Endometrial microvascular endothelial cells (primary cell): ENCODE results near the gene PRKAG2. TPM values are rescaled to one million over a fixed set of nuclear protein-coding genes. Genes with fewer than 3 reads are reported as not detected.

ENCODE experiments used
- in situ Hi-C: cut with HindIII; loops from 2 replicates; pipeline ENCODE4 v1.10.0; 2017; ENCODE audit warnings: low sequenced_read_pairs, low pct_unique_long_range_greater_than_20kb; ENCODE audit errors: inconsistent ontology term
- total RNA-seq: library from RNA; depleted of rRNA; stranded (reverse); fragments of >200 nt; gene quantifications from one replicate; pipeline ENCODE4 v1.2.3, GENCODE V29; 2015; ENCODE audit errors: inconsistent ontology term

Gene PRKAG2
- total RNA-seq, 1 donor from 2014 or later = 67.1 TPM

GRCh38 chr7:151755131-151755801 is 121.6 kb downstream of the PRKAG2 start:
- in situ Hi-C loops = no loop called here

GRCh38 chr7:151754688-151755130 is 122.2 kb downstream of the PRKAG2 start:
- in situ Hi-C loops = no loop called here

- in situ Hi-C loops = no loop called here
Measured at GRCh38 chr7:151754142-151754590, 122.7 kb downstream of the PRKAG2 start.

- in situ Hi-C loops = no loop called here
Measured at GRCh38 chr7:151752816-151753595, 123.9 kb downstream of the PRKAG2 start.

- in situ Hi-C loops = no loop called here
Measured at GRCh38 chr7:151752037-151752436, 124.9 kb downstream of the PRKAG2 start.

GRCh38 chr7:151748733-151749132 is 128.2 kb downstream of the PRKAG2 start:
- in situ Hi-C loops = loop anchor here (25.0 kb wide), 1 partner anchor 161 kb away; no protein-coding TSS in a partner anchor

- in situ Hi-C loops = loop anchor here (25.0 kb wide), 1 partner anchor 161 kb away; no protein-coding TSS in a partner anchor
Measured at GRCh38 chr7:151748021-151748420, 128.9 kb downstream of the PRKAG2 start.

GRCh38 chr7:151745706-151746105 is 131.2 kb downstream of the PRKAG2 start:
- in situ Hi-C loops = loop anchor here (25.0 kb wide), 1 partner anchor 158 kb away; no protein-coding TSS in a partner anchor

GRCh38 chr7:151744656-151745638 is 132.0 kb downstream of the PRKAG2 start:
- in situ Hi-C loops = loop anchor here (25.0 kb wide), 1 partner anchor 158 kb away; no protein-coding TSS in a partner anchor

- in situ Hi-C loops = loop anchor here (25.0 kb wide), 1 partner anchor 157 kb away; no protein-coding TSS in a partner anchor
Measured at GRCh38 chr7:151744051-151744580, 132.8 kb downstream of the PRKAG2 start.

- in situ Hi-C loops = loop anchor here (25.0 kb wide), 1 partner anchor 156 kb away; no protein-coding TSS in a partner anchor
Measured at GRCh38 chr7:151743481-151743983, 133.4 kb downstream of the PRKAG2 start.

- in situ Hi-C loops = loop anchor here (25.0 kb wide), 1 partner anchor 156 kb away; no protein-coding TSS in a partner anchor
Measured at GRCh38 chr7:151742713-151743480, 134.0 kb downstream of the PRKAG2 start.

GRCh38 chr7:151741585-151741984 is 135.3 kb downstream of the PRKAG2 start:
- in situ Hi-C loops = loop anchor here (25.0 kb wide), 1 partner anchor 154 kb away; no protein-coding TSS in a partner anchor

- in situ Hi-C loops = loop anchor here (25.0 kb wide), 1 partner anchor 153 kb away; no protein-coding TSS in a partner anchor
Measured at GRCh38 chr7:151740081-151740851, 136.6 kb downstream of the PRKAG2 start.

- in situ Hi-C loops = loop anchor here (25.0 kb wide), 1 partner anchor 152 kb away; no protein-coding TSS in a partner anchor
Measured at GRCh38 chr7:151738925-151739324, 138.0 kb downstream of the PRKAG2 start.

- in situ Hi-C loops = loop anchor here (25.0 kb wide), 1 partner anchor 149 kb away; no protein-coding TSS in a partner anchor
Measured at GRCh38 chr7:151736403-151736909, 140.5 kb downstream of the PRKAG2 start.
